Measurements from ENCODE around the gene STAT5A. TPM values are rescaled to one million over a fixed set of nuclear protein-coding genes. Genes with fewer than 3 reads are reported as not detected.
"Not testable (repeated sequence)": the region's sequence is repeated elsewhere in the genome, so short reads cannot be mapped to it uniquely, and the experiment has no call there.

STAT5A gene
- total and polyA plus RNA-seq, 11 donors: 4.9 to 44.0 (median 15.6) TPM

- 57 to 62% (median 58%) methylated on average over 4 of the region's 4 CpGs for WGBS, 4 donors
These were observed 35.4 kb upstream of the STAT5A start for GRCh38 chr17:42252597-42253550.

GRCh38 chr17:42253578-42253977, 34.7 kb upstream of the STAT5A start:
- Histone ChIP-seq H3K27me3 (no peaks in the 10 kb centered on the region), H3K36me3 (no peaks in the 10 kb centered on the region), H3K4me3 (no peak overlapping the region), H3K4me1 (peaks cover 3 to 61% (median 26%) of the 10 kb centered on the region in 12 donors), H3K9me3 (no peaks in the 10 kb centered on the region), H3K27ac (peak overlapping the region in 3 of 12 donors; percentile 7 to 67 (median 52))
- intact Hi-C loops (cut with DNase I): no loop called here
- ATAC-seq (no peak), DNase-seq (no peak)
- TF ChIP-seq CTCF (IDR thresholded peaks at IDR 0.05): no peak
- no peak for TF ChIP-seq POLR2A (IDR thresholded peaks at IDR 0.05)
- WGBS, 4 donors: 97 to 99% (median 98%) methylated on average over 5 of the region's 5 CpGs

More at GRCh38 chr17:42252597-42253550, 35.4 kb upstream of the STAT5A start:
- Histone ChIP-seq H3K4me1 (peaks cover 3 to 68% (median 32%) of the 10 kb centered on the region in 12 donors), H3K27me3 (no peaks in the 10 kb centered on the region), H3K9me3 (no peaks in the 10 kb centered on the region), H3K4me3 (no peak overlapping the region), H3K27ac (peak overlapping the region in 5 of 12 donors; percentile 7 to 67 (median 22)), H3K36me3 (no peaks in the 10 kb centered on the region)
- intact Hi-C loops (cut with DNase I): no loop called here
- no peak for ATAC-seq
- DNase-seq: no peak
- no peak for TF ChIP-seq CTCF (IDR thresholded peaks at IDR 0.05)
- no peak for TF ChIP-seq POLR2A (IDR thresholded peaks at IDR 0.05)

- no peaks in the 10 kb centered on the region for H3K9me3 ChIP-seq
- H3K27ac ChIP-seq: no peak overlapping the region
- DNase-seq: no peak
- 96 to 98% (median 96%) methylated on average over 8 of the region's 8 CpGs for WGBS, 4 donors
- no peaks in the 10 kb centered on the region for H3K36me3 ChIP-seq
- H3K4me3 ChIP-seq: no peak overlapping the region
- intact Hi-C loops (cut with DNase I): no loop called here
- no peaks in the 10 kb centered on the region for H3K27me3 ChIP-seq
- ATAC-seq: no peak
- peaks cover 0 to 43% (median 16%) of the 10 kb centered on the region in 12 donors for H3K4me1 ChIP-seq
- TF ChIP-seq CTCF (IDR thresholded peaks at IDR 0.05) (no peak), POLR2A (IDR thresholded peaks at IDR 0.05) (no peak)
These were observed 32.9 kb upstream of the STAT5A start for GRCh38 chr17:42255445-42255844.

GRCh38 chr17:42260318-42260717, 28.0 kb upstream of the STAT5A start:
- TF ChIP-seq POLR2A (IDR thresholded peaks at IDR 0.05) (no peak), CTCF (IDR thresholded peaks at IDR 0.05) (no peak)
- intact Hi-C loops (cut with DNase I): no loop called here
- no peak for DNase-seq

GRCh38 chr17:42264366-42264765, 23.9 kb upstream of the STAT5A start:
- intact Hi-C loops (cut with DNase I); H3K4me3 ChIP-seq; H3K27ac ChIP-seq; H3K27me3 ChIP-seq; DNase-seq; H3K9me3 ChIP-seq; ATAC-seq; H3K36me3 ChIP-seq: not testable (repeated sequence)
- WGBS, 4 donors: 81 to 95% (median 91%) methylated on average over 2 to 3 of the region's 4 CpGs
- H3K4me1 ChIP-seq: peaks cover 0 to 21% (median 0%) of the 10 kb centered on the region in 12 donors

More at GRCh38 chr17:42260318-42260717, 28.0 kb upstream of the STAT5A start:
- 92 to 96% (median 93%) methylated on average over 6 of the region's 6 CpGs for WGBS, 4 donors
- Histone ChIP-seq H3K4me1 (peaks cover 0 to 1% (median 0%) of the 10 kb centered on the region in 12 donors), H3K36me3 (no peaks in the 10 kb centered on the region), H3K27ac (no peak overlapping the region), H3K4me3 (no peak overlapping the region), H3K27me3 (no peaks in the 10 kb centered on the region), H3K9me3 (no peaks in the 10 kb centered on the region)
- ATAC-seq: no peak

All from heart left ventricle (tissue), 16 donors.